ENCODE measurements around the gene AHCYL2.
"Not testable (repeated sequence)": the region's sequence is repeated elsewhere in the genome, so short reads cannot be mapped to it uniquely, and the experiment has no call there.

AHCYL2 gene

DNA sequence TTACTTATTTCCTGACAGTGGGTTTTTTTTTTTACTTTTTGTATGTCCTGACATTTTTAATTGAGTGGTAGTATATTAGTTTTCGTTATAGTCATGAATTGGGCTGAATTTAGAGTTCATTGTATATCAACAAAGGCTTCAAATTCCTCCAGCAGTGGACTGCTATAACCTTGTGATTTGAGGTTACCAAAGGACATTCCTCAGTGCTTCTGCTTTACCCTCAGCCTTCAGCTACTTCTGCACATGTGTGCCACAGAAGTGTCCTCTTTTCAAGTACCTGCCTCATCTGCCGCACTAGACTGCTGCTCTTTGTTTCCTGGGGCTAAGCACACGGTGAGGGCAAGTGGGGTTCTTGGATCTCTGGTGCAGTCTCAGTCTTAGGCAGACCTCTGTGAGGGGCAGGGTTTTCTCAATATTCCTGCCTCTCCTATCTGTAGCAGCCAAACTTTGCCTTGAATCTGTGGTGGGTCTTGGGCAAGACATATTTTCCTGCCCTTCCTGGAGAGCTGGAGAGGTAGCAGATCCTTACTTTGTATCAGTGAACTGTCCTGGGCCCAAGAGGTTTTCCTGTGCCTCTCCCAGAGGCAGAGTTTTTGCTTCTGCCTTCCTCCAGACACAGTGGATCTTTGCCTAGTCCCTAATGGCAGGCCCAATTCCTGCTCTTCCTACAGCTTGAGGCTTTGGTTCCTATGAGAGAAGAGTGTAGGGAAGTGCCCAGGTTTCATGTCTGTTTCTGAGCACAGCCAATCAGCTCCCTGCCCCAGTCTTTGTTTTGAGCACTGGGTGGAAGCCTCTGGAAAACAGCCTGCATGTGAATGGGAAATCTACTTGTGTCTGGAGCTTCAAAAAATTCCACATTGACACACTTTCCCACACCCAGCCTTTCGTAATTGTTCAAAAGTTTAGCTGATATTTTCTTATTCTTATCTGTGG, 170.4 kb downstream of the AHCYL2 start:
- TF ChIP-seq, protein P1, sequence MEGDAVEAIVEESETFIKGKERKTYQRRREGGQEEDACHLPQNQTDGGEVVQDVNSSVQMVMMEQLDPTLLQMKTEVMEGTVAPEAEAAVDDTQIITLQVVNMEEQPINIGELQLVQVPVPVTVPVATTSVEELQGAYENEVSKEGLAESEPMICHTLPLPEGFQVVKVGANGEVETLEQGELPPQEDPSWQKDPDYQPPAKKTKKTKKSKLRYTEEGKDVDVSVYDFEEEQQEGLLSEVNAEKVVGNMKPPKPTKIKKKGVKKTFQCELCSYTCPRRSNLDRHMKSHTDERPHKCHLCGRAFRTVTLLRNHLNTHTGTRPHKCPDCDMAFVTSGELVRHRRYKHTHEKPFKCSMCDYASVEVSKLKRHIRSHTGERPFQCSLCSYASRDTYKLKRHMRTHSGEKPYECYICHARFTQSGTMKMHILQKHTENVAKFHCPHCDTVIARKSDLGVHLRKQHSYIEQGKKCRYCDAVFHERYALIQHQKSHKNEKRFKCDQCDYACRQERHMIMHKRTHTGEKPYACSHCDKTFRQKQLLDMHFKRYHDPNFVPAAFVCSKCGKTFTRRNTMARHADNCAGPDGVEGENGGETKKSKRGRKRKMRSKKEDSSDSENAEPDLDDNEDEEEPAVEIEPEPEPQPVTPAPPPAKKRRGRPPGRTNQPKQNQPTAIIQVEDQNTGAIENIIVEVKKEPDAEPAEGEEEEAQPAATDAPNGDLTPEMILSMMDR (conservative IDR thresholded peaks at IDR 0.05; ENCODE audit: control insufficient read depth, insufficient read depth, low read depth, low read length), result no peak
- DNase-seq (ENCODE audit: low read depth), result no peak
- H3K4me3 ChIP-seq (ENCODE audit: control insufficient read depth, low read depth, low read length), result no peak overlapping the region

GRCh38 chr7:129401228-129401966, 176.6 kb downstream of the AHCYL2 start:
- H3K4me3 ChIP-seq (ENCODE audit: control insufficient read depth, low read depth, low read length), result no peak overlapping the region
- TF ChIP-seq, protein P1 (conservative IDR thresholded peaks at IDR 0.05; ENCODE audit: control insufficient read depth, insufficient read depth, low read depth, low read length), result no peak
- DNase-seq (ENCODE audit: low read depth), result no peak

GRCh38 chr7:129401967-129402860, 177.4 kb downstream of the AHCYL2 start:
- TF ChIP-seq, protein P1 (conservative IDR thresholded peaks at IDR 0.05; ENCODE audit: control insufficient read depth, insufficient read depth, low read depth, low read length), result peak; percentile 16
- DNase-seq (ENCODE audit: low read depth), result peak; percentile 3
- H3K4me3 ChIP-seq (ENCODE audit: control insufficient read depth, low read depth, low read length), result no peak overlapping the region

- TF ChIP-seq, protein P1 (conservative IDR thresholded peaks at IDR 0.05; ENCODE audit: control insufficient read depth, insufficient read depth, low read depth, low read length), result no peak
- H3K4me3 ChIP-seq (ENCODE audit: control insufficient read depth, low read depth, low read length), result no peak overlapping the region
- no peak for DNase-seq (ENCODE audit: low read depth)
Observed at GRCh38 chr7:129405527-129405926, 180.7 kb downstream of the AHCYL2 start.

DNA sequence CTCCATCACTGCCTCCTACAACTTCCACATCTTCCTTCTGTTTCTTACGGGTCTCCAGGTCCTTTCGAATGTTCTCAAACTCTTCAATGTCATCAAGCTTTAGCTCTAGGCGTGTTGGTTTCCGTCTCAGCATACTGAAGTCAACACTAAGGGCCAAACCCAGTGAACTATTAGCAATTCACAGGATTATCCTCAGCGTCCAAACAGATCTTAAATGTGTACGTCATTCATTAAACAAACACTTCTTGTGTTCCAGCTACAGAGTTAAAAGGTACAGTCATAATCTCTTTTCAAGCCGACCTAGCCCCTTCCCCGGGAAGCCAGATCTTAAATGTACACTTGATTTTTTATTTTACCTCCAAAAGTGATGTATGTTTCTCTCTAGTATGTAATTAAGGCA, 185.4 kb downstream of the AHCYL2 start:
- H3K4me3 ChIP-seq (ENCODE audit: control insufficient read depth, low read depth, low read length); DNase-seq (ENCODE audit: low read depth): not testable (repeated sequence)

DNA sequence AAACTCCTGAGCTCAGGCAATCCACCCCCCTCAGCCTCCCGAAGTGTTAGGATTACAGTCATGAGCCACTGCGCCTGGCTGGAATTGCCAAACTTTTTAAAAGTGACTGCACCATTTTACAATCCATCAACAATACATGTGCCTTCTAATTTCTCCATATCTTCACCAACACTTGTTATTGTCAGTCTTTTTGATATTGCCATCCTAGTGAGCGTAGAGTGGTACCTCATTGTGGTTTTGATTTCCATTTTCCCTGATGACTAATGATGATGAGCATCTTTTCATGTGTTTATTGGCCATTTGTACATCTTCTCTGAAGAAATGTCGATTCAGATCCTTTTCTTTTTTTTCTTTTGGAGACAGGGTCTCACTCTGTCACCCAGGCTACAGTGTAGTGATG, 187.7 kb downstream of the AHCYL2 start:
- TF ChIP-seq, protein P1 (conservative IDR thresholded peaks at IDR 0.05; ENCODE audit: control insufficient read depth, insufficient read depth, low read depth, low read length), result no peak
- H3K4me3 ChIP-seq (ENCODE audit: control insufficient read depth, low read depth, low read length), result no peak overlapping the region
- peak; percentile 10 for DNase-seq (ENCODE audit: low read depth)
